ENCODE data around the gene ERP44. TPM values are rescaled to one million over a fixed set of nuclear protein-coding genes. Genes with fewer than 3 reads are reported as not detected.

The ERP44 gene
- total and polyA plus RNA-seq, 2 donors (not counting 3 experiments of a cell fraction or from before 2014, with no cell fraction given): 9.9 to 21.4 TPM

- no peak for FAIRE-seq
- dilution Hi-C loops (cut with MboI; ENCODE audit: extremely low pct_ligation_motif_present, low sequenced_read_pairs): no loop called here
- H3K27ac ChIP-seq (ENCODE audit: insufficient read depth, low read depth, low read length): no peak overlapping the region
Measured at GRCh38 chr9:100064872-100065581, 33.8 kb downstream of the ERP44 start.

More at GRCh38 chr9:100064872-100065581, 33.8 kb downstream of the ERP44 start:
- no TSS peak for BruUV-seq (replicated peaks)
- TF ChIP-seq EZH2 (IDR thresholded peaks at IDR 0.05; ENCODE audit: borderline replicate concordance, low read depth, low read length, severe bottlenecking) (no peak), MYC (IDR thresholded peaks at IDR 0.05; ENCODE audit: low read depth, low read length) (no peak), FOS (IDR thresholded peaks at IDR 0.05; ENCODE audit: borderline replicate concordance, insufficient read depth, low read length) (no peak), POLR2A (IDR thresholded peaks at IDR 0.05; ENCODE audit: low read depth, low read length) (no peak), CTCF (IDR thresholded peaks at IDR 0.05; ENCODE audit: extremely low read depth in 1 of 2, insufficient read depth in 1 of 2, low read depth in 1 of 2, low read length in 2 of 2) (no peak), JUN (IDR thresholded peaks at IDR 0.05; ENCODE audit: borderline replicate concordance, insufficient read depth, insufficient read length, low read depth) (no peak), GATA2 (IDR thresholded peaks at IDR 0.05; ENCODE audit: insufficient read depth, insufficient read length, low read depth, low read length) (no peak), POLR2AphosphoS5 (IDR thresholded peaks at IDR 0.05; ENCODE audit: insufficient read depth, low read depth, low read length) (no peak)
- no peak for DNase-seq (ENCODE audit: low read depth, low spot score)
- Histone ChIP-seq H3K79me2 (ENCODE audit: control insufficient read depth, insufficient read depth, low read length) (peaks cover 12% of the 10 kb centered on the region), H3K4me3 (replicated peaks in 1 of 3; ENCODE audit: insufficient read depth in 1 of 3, low read depth in 1 of 3, low read length in 3 of 3) (no peak overlapping the region), H3K9me1 (replicated peaks; ENCODE audit: control insufficient read depth, extremely low read depth, insufficient read depth, low read length) (no peaks in the 10 kb centered on the region), H4K20me1 (replicated peaks; ENCODE audit: control insufficient read depth, extremely low read depth, insufficient read depth, low read length) (no peaks in the 10 kb centered on the region), H2AFZ (ENCODE audit: low read depth, low read length) (no peak overlapping the region), H3K36me3 (ENCODE audit: control insufficient read depth in 2 of 2, extremely low read depth in 1 of 2, insufficient read depth in 2 of 2, low read length in 2 of 2) (no peaks in the 10 kb centered on the region), H3K4me2 (ENCODE audit: insufficient read depth, low read length) (no peak overlapping the region), H3K27me3 (ENCODE audit: control insufficient read depth in 2 of 2, insufficient read depth in 2 of 2, low read length in 2 of 2) (no peaks in the 10 kb centered on the region), H3K9ac (replicated peaks; ENCODE audit: extremely low read depth, insufficient read depth, low read length) (no peak overlapping the region), H3K9me3 (replicated peaks; ENCODE audit: control insufficient read depth, insufficient read depth, low read length) (no peaks in the 10 kb centered on the region), H3K4me1 (ENCODE audit: control insufficient read depth, extremely low read depth, insufficient read depth, low read length) (peaks cover 3% of the 10 kb centered on the region)
- ChIA-PET POLR2A (no interaction called here), CTCF (interaction anchor here (1.0 to 1.3 kb wide), 2 partner anchors 20 to 29 kb away, joined by 3 to 4 read pairs; no protein-coding TSS in a partner anchor)
- intact Hi-C loops (cut with micrococcal nuclease): no loop called here

All from endothelial cell of umbilical vein (primary cell).